GM12865 (cell line): ENCODE data around the gene SOX6.
"Not testable (repeated sequence)": the region's sequence is repeated elsewhere in the genome, so short reads cannot be mapped to it uniquely, and the experiment has no call there.

Experiments
- DNase-seq: peaks from one replicate; pipeline ENCODE4 v3.0.0; 2010; ENCODE audit warnings: low read depth
- H3K4me3 ChIP-seq: 2 replicates; pipeline ENCODE4 v1.5.1; 2011; ENCODE audit warnings: mild to moderate bottlenecking, low read depth, low read length, control low read depth
- TF ChIP-seq, protein P1 (sequence below): IDR thresholded peaks from 2 replicates; pipeline ENCODE4 v1.5.1; 2011; ENCODE audit warnings: low read length, control low read depth, low read depth, inconsistent platforms; ENCODE audit not compliant: insufficient read depth; ENCODE audit errors: missing control alignments

Gene SOX6

DNA sequence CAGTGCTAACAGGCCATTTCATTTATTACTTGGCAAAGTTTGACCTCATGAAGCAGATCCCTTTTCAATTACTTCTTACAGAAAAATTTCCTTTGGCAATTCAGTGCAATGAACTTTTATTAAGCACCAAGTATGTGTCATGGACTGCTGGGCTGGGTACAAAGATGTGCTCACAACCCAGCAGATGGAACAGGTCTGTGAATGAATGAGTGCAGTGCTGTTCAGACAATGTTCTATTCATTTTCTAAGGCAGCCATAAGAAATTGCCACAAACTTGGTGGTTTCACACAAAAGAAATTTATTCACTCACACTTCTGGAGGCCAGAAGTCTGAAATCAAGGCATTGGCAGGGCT lies 428.5 kb downstream of the SOX6 start:
- no peak for DNase-seq
- H3K4me3 ChIP-seq = no peak overlapping the region
- TF ChIP-seq, protein P1, sequence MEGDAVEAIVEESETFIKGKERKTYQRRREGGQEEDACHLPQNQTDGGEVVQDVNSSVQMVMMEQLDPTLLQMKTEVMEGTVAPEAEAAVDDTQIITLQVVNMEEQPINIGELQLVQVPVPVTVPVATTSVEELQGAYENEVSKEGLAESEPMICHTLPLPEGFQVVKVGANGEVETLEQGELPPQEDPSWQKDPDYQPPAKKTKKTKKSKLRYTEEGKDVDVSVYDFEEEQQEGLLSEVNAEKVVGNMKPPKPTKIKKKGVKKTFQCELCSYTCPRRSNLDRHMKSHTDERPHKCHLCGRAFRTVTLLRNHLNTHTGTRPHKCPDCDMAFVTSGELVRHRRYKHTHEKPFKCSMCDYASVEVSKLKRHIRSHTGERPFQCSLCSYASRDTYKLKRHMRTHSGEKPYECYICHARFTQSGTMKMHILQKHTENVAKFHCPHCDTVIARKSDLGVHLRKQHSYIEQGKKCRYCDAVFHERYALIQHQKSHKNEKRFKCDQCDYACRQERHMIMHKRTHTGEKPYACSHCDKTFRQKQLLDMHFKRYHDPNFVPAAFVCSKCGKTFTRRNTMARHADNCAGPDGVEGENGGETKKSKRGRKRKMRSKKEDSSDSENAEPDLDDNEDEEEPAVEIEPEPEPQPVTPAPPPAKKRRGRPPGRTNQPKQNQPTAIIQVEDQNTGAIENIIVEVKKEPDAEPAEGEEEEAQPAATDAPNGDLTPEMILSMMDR = no peak

DNA sequence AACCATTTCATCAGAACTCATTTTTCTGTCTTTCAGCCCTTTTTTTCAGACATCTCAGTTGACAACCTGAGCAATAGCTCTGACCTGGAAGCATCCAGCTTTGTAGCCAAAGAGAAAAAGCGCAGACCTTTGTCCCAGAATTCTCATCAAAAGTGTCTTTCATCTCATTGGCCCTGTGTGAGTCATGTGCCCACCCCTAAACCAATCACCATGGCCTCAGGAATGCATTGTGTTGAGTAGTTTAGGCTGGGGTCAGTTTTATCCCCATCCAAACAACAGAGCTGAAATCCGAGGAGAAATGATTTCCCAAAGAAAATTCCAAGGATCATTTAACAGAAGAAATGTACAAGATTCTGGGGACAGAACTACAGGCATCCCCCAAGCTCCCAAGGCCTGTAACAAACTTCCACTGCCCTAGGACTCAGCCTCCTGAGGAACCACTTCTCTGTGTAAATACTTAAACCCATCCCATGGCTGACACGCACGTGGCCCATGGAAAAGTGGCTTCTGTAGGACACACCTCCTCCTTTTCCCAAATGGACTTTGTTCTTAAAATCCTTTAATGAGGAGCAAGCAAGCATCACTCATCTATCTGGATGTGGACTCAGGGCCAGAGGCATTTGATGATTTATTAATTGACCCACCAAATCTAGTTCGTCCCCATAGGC lies 429.0 kb downstream of the SOX6 start:
- TF ChIP-seq, protein P1 = no peak
- DNase-seq = no peak
- no peak overlapping the region for H3K4me3 ChIP-seq

DNA sequence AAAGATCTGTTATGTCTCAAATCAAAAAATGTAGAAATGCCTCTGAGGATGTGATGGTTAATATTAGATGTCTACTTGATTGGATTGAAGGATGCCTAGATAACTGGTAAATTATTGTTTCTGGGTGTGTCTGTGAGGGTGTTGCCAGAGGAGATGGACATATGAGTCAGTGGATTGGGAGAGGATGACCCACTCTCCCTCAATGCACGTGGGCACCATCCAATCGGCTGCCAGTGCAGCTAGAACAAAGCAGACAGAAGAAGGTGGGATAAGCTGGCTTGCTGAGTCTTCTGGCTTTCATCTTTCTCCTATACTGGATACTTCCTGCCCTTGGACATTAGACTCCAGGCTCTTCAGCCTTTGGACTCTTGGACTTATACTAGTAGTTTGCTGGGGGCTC lies 430.3 kb downstream of the SOX6 start:
- no peak for DNase-seq
- TF ChIP-seq, protein P1 = no peak
- no peak overlapping the region for H3K4me3 ChIP-seq

DNA sequence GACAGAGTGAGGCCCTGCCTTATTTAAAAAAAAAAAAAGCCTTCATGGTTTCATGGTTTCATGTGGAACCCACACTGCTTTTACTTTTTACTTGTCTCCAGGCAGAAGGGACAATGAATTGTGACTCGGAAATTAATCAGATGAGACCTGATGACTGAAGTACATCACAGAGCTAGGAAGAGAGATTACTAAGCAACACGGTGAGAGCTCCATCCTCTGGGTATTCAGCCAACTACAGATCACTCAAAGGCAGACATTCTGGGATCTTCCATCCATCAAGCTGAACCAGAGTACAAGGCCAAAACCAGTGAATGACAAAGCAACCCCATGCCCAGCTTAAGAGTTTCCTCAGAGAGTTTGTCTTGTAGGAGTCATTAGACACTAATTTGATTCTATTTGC lies 433.2 kb downstream of the SOX6 start:
- TF ChIP-seq, protein P1 = no peak
- DNase-seq = no peak

DNA sequence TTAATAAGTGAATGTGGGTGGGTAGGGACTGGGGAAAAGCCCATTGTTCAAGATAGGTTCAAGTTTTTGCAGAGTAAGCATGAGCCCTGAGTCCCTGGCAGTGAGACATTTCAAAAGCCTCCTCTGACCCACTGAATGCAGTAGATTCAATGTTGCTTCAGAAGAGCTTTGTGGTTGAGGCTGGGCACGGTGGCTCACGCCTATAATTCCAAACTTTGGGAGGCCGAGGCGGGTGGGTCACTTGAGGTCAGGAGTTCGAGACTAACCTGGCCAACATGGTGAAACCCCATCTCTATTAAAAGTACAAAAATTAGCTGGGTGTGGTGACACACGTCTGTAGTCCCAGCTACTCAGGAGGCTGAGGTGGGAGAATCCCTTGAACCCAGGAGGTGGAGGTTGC lies 433.6 kb downstream of the SOX6 start:
- H3K4me3 ChIP-seq, DNase-seq: not testable (repeated sequence)

More for the DNA sequence above, 433.2 kb downstream of the SOX6 start:
- H3K4me3 ChIP-seq = no peak overlapping the region

DNA sequence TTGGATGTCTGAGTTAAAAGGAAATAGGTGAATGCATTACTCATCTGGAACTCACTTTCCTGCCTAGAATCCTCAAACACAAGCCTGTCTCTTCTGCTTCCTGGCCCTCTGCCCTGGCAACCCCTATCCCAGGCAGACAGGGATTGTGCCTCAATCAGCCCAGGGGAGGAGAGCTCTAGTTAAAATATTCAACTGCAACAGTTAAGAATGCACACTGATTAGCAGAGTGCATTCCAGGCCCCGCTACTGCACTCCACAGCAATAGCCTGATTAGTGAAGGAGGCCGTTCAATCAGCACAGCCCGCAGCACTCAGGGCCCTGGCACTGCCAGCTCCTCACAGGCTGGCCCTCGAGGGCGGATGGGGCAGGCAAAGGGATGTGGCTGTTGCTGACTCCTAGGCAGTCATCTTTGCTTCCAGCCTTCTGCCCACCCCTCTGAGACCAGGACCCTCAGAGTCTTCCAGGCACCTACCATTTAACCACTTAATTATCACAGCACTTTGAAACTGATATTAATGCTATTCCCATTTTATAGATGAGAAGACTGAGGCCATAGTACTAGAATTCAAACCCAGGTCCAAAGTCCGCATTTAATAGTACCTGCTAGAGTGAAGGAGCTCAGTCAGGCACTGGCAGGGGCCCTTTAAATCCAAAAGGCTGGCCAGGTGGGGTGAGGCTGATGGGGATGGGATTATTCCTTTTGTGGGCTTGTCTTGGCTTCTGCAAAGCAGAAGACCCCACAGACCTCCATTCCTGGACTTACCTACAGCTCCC lies 435.3 kb downstream of the SOX6 start:
- DNase-seq = no peak
- TF ChIP-seq, protein P1 = no peak

DNA sequence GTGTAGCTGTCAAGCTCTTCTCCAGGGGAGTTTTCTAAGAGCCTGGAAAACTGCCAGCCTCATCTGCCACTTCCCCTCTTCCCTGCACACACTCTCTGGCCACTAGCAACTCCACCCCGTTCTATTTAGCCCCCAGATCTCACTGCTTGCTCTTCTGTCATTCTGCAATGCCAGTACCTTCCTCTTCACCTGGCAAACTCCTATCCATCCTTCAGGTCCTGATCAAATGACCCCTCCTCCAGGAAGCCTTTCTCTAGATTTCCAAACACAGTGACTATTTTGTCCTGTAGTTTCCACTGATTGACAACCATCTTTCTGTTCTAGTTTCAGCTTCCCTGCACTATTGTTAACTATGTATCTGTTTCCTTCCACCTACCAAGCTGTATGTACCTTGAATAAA lies 437.7 kb downstream of the SOX6 start:
- DNase-seq = no peak

More for the DNA sequence above, 435.3 kb downstream of the SOX6 start:
- H3K4me3 ChIP-seq = no peak overlapping the region

More for the DNA sequence above, 437.7 kb downstream of the SOX6 start:
- H3K4me3 ChIP-seq = no peak overlapping the region
- TF ChIP-seq, protein P1 = no peak
